HG02885 (cell line): Measurements from ENCODE around the gene GNB1.
"Not testable (repeated sequence)": the region's sequence is repeated elsewhere in the genome, so short reads cannot be mapped to it uniquely, and the experiment has no call there.

Source experiments
- ATAC-seq: cut with Tn5 transposase; IDR thresholded peaks from one replicate; pipeline ENCODE4 v1.9.1; 2021; ENCODE audit warnings: mild to moderate bottlenecking; ENCODE audit not compliant: unreplicated experiment, poor library complexity

GNB1 gene

GRCh38 chr1:1890506-1891348 is at the start of gene GNB1:
TSS of gene GNB1 (minus strand) at chr1:1891087. CDS start at chr1:1825453, 65,634 bp downstream.
- ATAC-seq = peak; percentile 78

GRCh38 chr1:1940123-1940425 is 49.2 kb upstream of the GNB1 start:
- ATAC-seq = no peak

GRCh38 chr1:1939296-1940122 is 48.6 kb upstream of the GNB1 start:
- no peak for ATAC-seq

GRCh38 chr1:1938613-1939295 is 47.9 kb upstream of the GNB1 start:
- ATAC-seq = no peak

- no peak for ATAC-seq
Observed at GRCh38 chr1:1938276-1938573, 47.3 kb upstream of the GNB1 start.

GRCh38 chr1:1937549-1938275 is 46.8 kb upstream of the GNB1 start:
- no peak for ATAC-seq

DNA sequence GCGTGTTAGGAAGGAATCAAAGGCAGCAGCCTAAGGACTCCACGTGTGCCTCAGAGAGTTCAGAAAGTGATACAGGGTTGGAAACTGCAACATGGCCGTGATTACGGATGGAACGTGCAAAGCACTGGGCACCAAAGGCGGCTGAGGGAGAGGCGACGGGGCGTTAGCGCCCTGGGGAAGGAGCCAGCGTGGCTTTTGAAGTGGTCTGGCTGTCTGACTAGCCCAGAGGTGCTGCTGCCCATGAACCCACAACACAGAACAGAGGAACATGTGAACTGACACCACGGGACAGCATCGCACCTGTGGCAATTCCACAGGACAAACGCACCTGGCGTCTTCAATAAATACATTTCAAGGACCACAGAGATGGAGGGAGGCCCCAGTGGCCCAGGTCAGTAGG is 46.2 kb upstream of the GNB1 start:
- no peak for ATAC-seq

GRCh38 chr1:1934848-1935247 is 44.0 kb upstream of the GNB1 start:
- ATAC-seq = not testable (repeated sequence)

- ATAC-seq = no peak
Observed at GRCh38 chr1:1929639-1930545, 39.0 kb upstream of the GNB1 start.

DNA sequence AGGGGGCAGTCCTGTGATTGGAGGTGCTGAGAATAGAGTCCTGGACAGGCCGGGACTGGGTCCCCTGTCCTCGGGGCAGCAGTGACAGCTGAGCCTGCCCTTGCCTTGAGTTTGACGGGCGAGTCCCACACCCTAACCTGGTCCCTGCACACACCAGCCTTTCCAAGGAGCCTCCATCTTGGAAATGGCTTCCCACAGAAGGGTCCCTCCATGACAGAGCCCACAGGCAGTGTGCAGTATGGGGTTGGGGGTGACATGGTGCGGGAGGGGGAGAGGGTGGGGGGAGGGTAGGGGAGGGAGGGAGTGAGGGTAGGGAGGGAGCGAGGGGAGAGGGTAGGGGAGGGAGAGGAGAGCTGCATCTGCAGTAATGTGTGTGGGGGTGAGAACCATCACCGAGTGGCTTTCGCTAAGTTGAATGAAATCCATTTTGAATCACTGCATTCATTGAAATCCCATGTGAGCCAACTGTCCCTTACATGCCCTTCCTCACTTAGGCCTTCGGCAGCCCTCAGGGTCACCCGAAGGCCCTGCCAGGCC is 38.3 kb upstream of the GNB1 start:
- ATAC-seq = no peak

GRCh38 chr1:1928231-1929101 is 37.6 kb upstream of the GNB1 start:
- no peak for ATAC-seq

DNA sequence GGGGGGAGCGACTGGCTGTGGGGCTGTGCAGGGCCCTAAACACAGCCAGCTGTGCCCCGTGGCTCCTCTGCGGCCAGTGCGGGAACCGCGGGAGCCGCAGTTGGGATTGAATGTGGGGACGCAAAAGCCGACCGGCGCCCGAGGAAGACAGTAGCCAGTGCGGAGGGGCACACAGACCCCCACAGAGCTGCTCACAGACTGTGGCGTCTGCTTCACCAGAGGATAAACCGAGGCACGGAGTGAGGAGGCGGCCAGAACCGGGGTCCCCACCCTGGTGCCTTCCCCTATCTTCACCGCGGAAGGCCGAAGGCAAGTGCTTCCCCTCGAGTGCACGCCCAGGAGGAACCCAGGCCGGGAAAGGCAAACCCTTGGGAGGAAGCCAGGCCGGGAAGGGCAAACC is 36.9 kb upstream of the GNB1 start:
- ATAC-seq = no peak

DNA sequence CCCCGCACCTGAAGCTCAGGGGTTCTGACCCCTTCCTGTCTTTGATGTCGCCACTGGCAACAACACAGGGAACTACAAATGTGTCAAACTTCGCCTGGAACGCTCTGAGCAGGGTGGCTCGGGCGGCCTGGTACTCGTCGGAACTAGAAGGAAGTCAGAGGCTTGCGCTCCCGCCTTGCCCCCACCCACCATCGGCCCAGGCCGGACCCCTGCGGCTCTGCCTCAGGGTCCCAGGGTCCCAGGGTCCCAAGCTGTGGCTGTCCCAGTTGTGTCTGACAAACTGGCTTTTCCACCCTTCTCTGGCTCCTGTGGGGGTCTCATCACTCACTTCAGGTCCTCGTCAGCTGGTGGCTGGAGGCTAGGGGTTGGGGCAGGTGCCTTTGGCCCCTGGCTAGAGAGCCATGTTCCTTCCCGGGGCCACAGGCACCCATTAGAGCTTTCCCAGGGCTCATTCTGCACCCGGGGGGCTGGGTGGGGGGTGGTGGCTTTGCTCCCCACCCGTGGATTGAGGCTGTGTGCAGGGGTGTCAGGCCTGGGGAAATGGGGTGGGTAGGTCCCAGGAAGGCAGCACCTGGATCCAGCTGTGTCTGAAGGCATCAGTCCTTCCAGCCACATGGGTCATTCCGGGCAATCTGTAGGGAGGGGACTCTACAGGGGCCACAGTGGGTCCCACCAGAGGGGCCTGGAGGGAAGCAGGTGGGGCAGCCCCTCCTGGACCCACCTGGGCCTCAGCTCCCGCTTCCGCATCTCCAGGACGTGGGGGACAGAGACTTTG is 36.2 kb upstream of the GNB1 start:
- ATAC-seq = no peak

- no peak for ATAC-seq
Observed at GRCh38 chr1:1926346-1926811, 35.5 kb upstream of the GNB1 start.

GRCh38 chr1:1925437-1926345 is 34.8 kb upstream of the GNB1 start:
- no peak for ATAC-seq

GRCh38 chr1:1924849-1925248 is 34.0 kb upstream of the GNB1 start:
- no peak for ATAC-seq

GRCh38 chr1:1924386-1924785 is 33.5 kb upstream of the GNB1 start:
- ATAC-seq = no peak
